Measurements from ENCODE around the gene EXOC6.

GRCh38 chr10:92999191-92999590 lies 150.9 kb downstream of the EXOC6 start:
- TF ChIP-seq CTCF (IDR thresholded peaks at IDR 0.05) (no peak), POLR2A (IDR thresholded peaks at IDR 0.05) (no peak)

Measured in breast epithelium (tissue), 3 donors.